Ammon's horn (tissue), 1 donor: Measurements from ENCODE around the gene NTNG1.
A peak's percentile ranks its signal among the peaks of the same experiment; 100 is the strongest.

Source experiments
- DNase-seq: peaks from one replicate; pipeline ENCODE4 v3.0.0-alpha.2; 2016; ENCODE audit warnings: low spot score

The NTNG1 gene

DNA sequence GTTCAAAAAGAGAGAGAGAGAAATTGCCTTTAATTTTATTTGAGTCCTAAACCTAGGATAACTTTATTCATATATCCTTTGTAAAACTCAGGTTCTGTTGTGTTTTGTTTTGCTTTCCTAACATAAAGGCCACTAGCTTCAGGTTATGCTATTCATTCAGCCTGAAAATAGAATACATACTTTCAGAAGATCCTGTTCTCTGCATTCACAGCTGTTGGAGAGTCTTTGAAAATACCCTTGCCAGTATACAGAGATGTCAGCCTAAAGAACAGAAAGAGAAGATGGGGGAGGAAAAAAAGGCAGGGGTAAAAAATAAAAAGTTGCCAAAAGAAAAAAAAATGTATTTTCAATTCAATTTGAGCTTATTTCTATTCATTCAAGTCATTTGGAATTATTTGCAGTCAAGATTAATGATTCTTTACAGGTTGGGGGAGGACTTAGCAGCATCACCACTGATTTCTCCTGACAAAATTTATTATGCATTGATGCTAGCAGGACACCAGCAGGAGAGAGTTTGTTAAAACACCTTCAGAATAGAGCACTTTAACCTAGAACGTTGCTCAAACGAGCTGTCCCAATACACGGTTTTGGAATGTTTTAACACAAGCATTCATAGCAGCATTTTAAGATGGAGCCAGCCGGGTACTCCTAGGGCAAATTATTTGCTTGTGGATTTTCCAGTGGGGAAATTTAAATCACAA lies 318.5 kb downstream of the NTNG1 start:
- no peak for DNase-seq

DNA sequence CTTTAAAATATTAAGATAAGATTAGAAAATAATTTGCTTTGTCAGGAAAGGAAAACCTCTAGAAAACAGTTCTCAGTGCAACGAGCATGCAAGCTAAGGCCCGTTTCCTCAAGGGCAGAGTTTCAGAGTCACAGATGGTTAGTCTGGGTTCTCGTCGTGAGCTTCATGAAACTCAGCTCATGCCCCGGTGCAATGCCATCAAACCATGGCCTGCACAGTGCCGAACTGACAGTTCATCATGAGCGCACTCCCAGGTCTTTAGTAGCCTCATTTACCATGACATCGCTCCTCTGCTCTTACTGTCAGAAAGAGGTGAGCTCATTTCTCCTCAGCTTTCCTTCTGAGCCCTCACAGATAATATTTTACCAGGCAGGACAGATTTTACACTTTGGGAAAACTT lies 319.2 kb downstream of the NTNG1 start:
- DNase-seq, result no peak

DNA sequence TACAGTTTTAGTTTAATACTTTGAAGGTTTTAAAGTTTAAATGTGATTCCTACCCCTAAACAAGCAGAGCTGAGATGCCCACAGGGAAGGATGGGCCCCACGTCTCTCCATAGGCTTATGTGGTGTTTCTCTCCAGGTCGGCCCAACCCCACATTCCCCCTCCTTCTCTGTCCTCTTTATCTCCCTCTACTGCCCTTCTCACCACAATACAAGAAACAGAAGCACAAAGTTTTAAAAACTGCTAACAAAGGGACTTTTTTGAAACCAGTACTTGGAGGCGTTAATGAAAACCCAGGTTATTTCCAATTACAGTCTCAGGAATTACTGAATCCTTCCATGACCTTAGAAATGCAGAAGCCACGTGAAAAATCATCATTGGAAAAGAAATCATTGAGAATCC lies 324.0 kb downstream of the NTNG1 start:
- DNase-seq, result no peak

DNA sequence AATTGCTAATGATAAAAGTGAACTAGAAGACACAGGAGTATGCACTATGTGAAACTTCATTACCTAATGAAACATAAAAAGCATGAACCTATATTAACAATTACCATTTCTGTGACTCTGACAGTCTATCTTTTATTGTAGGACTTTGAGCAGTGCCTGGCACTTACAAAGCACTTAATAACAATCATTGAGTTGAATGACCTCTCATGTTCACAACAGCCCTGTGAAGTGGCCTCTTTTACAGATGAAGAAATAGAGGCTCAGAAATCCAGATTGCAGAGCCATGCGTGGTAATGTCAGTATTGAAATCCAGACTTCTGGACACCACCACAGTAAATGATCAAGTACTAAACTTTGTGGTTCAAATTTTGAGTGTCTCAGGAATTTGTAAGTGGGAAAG lies 326.4 kb downstream of the NTNG1 start:
- no peak for DNase-seq

DNA sequence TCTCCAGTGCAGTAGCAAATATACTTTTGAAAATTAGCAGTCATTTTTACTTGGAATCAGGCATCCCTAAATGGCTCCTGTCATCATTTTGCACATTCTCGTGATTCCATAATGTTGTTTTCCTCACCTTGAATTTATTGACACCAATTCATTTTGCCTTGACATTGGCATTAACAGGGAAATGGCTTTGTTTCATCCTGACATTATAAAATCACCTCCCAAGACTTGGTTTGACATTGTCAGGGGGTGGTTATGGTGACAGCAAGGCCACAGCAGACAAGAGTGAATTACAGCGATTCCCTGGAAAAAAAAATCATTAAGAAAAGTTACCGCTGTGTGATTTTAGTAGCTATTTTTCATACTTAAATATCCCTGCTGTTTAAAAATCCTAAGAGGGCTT lies 327.0 kb downstream of the NTNG1 start:
- no peak for DNase-seq

DNA sequence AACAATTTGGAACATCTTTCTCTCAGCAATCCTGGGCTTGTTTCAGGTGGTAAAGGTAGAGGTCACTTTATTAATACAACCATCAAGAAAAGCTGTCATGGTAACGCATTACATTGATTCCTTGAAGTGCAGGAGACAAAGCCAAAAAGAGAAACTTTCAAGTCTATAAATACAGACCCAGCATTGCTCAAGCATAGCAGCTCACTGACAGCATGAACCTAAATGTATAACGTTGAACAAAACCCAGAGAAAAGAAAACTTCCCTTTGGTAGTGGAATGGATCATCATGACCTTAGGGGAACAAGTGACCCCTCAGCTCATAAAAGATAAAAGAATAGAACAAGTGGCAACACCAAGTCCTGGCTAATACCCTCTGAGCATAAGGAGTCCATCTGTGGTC lies 332.2 kb downstream of the NTNG1 start:
- no peak for DNase-seq

DNA sequence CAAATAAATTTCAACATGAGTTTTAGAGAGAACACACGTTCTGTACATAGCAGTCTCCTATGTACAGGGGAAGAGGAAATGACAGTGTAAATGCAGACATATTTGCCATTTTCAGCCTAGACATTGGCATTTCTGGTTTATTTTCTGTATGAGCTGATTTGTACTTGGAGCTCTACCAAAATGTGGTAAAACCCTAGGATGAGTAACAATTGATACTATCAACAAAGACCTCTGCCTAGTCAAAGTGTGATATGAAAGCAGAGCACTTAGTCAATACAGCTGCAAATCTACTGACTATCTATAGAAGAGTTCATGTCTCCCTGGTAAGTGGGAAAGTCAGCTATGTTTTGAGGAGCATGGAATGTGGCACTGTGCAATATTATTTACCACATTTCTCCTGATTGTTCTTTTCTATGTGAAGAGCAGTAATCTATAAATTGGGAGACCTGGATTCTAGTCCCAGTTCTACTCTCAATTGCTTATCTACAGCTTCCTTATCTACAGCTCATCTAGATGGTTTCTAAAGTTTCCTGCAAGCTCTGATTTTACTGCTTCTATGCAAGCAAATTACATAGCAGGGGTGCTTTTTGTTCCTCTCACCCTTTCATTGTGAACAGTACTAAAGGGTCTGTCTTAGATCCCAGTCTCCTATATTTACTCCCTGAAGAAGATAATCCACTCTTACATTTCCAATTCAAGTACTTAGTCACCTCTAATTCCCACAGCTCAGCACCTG lies 334.2 kb downstream of the NTNG1 start:
- no peak for DNase-seq

DNA sequence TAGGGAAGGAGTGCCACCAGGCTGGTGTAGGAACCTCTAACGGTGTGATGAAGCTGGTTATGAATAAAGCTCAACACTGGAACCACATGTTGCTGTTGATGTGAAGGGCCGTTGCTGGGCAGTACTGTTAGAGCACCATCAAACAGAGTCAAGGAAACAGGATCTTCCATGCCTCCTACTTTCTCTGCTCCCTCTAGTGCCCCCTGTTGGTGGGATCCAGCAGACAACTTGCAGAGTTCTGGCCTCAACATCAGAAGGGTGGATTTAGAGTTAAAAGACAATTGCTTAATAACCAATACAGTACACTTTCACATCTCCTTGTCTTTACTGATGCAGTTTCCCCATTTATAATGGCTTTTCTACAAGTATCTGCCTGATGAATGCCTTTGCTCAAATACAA lies 336.4 kb downstream of the NTNG1 start:
- no peak for DNase-seq

DNA sequence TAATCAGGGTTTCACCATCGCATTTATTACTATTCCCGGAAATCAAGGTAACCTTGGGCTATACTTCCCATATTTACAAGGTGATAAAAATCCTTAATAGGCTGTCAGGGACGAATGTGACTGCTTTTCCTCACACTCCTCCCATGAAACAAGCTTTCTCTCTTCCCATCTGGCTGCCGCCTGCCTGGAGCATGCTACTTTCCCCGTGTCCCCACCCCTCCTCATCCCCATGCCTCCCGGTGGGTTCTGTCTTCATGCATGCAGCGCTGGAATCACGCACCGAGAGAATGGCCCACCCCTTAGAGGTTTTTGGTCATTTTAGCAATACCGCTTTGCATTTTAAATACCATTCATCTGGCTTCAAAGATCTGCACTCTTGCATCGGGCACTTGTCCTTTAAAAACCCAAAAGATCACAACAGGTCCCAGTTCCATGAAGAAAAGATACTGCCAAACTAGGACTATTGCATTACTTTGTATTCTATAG lies 339.1 kb downstream of the NTNG1 start:
- DNase-seq, result peak; percentile 7

DNA sequence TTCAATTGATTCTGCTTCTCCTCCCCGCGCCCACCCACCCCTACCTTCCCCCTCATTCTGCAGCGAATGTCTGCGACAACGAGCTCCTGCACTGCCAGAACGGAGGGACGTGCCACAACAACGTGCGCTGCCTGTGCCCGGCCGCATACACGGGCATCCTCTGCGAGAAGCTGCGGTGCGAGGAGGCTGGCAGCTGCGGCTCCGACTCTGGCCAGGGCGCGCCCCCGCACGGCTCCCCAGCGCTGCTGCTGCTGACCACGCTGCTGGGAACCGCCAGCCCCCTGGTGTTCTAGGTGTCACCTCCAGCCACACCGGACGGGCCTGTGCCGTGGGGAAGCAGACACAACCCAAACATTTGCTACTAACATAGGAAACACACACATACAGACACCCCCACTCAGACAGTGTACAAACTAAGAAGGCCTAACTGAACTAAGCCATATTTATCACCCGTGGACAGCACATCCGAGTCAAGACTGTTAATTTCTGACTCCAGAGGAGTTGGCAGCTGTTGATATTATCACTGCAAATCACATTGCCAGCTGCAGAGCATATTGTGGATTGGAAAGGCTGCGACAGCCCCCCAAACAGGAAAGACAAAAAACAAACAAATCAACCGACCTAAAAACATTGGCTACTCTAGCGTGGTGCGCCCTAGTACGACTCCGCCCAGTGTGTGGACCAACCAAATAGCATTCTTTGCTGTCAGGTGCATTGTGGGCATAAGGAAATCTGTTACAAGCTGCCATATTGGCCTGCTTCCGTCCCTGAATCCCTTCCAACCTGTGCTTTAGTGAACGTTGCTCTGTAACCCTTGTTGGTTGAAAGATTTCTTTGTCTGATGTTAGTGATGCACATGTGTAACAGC lies 339.9 kb downstream of the NTNG1 start:
- DNase-seq, result peak; percentile 64

DNA sequence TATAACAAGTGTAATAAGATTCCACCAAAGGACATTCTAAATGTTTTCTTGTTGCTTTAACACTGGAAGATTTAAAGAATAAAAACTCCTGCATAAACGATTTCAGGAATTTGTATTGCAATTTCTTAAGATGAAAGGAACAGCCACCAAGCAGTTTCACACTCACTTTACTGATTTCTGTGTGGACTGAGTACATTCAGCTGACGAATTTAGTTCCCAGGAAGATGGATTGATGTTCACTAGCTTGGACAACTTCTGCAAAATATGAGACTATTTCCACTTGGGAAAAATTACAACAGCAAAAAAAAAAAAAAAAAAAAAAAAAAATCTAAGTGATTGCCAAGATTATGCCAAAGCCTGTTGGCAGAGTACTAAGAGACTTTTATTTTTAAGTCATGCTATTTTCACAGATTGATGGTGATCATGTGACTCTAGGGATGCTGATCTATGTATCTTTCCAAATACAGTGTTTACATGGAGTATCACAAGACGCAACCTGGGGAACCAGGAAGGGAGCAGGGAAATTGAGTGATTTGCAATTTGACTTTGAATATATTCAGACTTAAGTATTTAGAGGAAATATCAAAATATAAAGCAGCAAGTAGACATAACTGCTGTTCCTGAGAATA lies 341.0 kb downstream of the NTNG1 start:
- DNase-seq, result no peak

DNA sequence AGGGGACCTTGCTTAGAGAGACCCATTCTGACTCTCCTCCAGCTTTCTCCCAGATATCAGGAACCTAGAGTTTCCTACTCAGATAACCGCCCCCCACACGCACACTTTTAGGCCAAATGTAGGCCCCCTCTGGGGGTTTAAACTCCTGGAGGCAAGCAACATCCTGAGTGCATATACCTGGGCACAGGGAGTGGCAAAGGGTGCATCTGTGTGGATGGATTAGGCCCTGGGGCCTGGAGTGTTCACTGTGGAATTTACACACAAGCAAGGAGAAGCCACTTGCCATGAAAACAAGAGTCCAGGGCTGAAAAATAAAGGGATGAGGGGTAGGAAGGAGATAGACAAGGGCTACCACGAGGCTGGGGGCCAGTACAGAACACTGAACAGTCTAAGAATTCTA lies 343.1 kb downstream of the NTNG1 start:
- no peak for DNase-seq

DNA sequence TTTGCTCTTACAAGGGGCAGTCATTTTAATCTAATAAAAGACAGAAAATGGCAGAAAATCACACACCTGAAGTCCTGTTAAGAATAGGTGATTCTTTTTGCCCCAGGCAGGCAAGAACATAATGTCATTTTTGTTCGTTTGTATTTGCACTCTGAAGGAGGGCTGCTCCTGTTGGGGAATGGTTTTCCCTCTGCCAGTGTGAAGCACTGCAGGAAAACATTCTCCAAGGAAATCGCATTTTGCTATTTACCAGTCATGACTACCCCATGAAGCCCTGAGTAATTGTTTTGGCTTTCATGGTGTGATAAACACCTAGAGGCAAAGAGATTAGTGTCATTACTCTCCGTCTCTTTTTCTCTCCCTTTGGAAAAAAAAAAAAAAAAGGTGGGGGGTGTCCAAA lies 345.5 kb downstream of the NTNG1 start:
- DNase-seq, result no peak

DNA sequence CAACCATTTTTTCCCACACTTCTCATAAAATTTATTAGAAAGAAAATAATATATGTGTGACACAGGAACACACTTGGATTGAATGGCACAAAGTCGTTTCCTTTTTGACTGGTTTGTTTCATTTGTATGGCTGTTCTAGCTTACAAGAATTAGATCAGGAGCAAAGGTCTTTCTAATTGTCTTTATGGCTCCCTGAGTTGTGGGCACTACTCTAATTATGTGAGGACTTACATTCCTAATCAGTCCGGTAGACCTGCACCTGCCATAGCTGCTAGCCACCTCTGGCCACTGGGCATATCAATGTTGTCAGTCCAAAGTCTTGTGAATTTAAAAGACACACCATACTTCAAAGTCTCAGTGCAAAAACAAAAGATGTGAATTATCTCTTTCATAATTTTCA lies 346.7 kb downstream of the NTNG1 start:
- DNase-seq, result no peak

DNA sequence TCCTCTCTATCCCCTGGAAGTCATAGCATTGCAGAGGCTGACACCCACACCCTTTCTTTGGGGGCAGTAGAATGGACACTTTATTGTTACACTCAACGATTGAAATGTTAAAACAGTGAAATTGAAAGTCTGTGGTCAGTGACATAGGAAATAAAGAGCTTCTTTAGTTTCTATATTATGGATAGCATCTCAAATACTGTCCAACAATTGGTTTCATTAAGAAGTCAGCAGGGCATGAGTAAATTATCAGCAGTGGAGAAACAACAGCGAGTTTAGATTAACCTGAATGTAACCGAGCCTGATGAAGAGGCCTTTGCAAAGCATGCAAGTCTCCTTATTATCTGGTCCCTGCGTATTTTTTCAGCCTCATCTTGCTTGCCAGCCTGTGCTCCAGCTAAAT lies 350.7 kb downstream of the NTNG1 start:
- DNase-seq, result no peak

DNA sequence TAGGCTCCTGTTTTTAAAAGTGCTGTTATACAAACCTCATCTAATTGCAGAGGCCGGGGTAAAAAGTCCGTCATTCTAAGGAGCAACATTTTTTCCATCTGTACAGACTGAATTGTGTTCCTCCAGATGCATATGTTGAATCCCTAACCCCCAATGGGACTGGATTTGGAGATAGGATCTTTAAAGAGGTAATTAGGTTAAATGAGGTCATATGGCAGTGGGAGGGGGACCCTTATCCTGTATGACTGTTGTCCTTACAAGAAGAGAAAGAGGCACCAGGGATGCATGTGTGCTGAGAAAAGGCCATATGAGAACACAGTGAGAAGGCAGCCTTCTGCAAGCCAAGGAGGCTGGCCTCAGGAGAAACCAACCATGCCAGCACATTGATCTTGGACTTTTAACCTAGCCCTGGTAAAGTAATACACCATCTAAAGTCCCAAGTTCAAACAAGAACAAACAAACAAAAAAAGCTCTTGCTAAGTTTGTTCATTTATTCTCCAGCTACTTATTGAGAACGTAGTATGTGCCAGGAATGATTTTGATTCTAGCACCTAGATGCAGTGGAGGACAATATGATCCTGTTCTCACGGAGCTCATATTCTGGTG lies 352.4 kb downstream of the NTNG1 start:
- DNase-seq, result no peak

DNA sequence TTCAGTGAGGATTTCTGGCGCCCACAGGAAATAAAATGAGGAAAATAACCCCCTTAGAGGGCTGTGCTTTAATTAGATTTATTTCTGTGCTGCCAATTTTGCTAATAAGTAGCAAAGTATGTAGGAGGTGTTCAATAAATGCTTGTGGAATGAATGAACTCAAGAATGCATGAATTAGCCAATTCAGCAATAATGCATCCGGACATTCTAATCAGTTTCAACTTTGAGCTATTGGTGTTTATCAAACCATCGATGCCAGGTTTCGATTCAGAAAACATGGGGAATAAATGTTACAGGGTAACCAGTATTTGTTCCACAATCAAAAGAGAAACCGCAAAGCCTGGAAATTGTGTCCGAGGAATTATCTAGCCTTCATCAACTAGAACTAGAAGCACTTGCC lies 353.2 kb downstream of the NTNG1 start:
- DNase-seq, result no peak

DNA sequence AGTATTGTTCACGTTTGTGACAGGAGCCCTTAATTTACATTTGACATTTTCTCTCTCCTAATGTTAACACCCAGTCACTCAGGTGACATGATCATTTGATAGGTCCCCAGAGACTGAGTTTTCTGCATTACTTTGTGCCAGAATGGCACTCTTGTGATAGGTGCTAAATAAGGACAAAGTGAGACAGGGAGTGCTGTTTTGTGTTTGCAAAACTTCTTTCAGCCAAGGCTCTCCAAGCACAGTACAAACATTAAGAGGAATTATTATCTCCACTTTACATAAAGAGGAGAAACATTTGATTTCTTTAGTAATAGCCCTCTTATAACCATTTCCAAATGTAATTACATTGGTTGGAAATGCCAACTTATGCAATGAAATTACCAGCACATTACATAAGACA lies 355.2 kb downstream of the NTNG1 start:
- no peak for DNase-seq

DNA sequence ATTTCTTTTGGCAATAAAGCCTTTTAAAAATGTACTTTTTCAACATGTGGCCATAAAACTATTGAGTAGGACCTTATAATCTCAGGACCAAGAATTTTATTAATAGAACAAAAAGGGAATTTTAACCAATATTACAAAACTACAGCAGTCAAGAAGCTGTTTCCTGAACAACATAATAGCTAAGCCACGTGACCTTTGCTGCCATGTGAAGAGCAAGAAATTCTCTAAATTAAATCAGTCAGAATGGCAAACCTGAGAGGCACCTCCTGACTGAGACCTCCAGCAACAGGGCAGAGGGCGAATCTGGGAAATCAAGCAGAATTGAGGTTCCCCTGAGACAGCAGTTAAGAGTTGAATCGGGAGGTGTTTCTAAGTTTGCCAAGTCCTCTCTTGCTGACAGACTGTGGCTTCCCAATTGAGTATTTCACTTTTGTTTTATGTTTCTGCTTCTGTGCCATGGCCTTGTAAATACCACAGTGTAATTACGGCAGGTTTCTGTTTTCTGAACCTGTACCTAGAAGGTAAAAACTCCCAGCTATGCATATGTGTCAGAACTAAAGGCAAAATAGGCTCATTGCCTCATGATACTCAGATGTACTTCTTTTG lies 358.4 kb downstream of the NTNG1 start:
- DNase-seq, result no peak

DNA sequence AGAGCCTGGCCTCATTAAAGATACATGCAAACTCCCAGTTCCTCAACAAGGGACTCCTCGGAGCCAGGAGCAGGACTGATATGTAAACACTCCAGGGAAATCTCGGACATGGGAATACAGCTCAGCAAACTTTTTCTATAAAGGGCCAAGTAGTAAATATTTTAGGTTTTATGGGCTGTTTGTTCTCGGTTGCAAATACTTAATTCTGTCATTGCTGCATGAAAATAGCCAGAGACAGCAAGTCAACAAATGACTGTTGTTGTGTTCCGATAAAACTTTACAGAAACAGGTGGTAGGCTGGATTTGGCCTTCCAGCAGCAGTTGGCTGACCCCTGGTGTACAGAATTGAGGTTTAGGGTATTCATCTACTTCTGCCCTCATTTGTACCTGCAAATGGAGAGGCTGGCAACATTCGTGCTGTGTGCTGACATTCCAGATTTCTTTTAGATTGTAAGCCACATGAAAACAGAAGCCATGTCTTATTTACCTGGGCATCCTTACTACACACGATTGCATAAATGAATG lies 360.3 kb downstream of the NTNG1 start:
- no peak for DNase-seq

DNA sequence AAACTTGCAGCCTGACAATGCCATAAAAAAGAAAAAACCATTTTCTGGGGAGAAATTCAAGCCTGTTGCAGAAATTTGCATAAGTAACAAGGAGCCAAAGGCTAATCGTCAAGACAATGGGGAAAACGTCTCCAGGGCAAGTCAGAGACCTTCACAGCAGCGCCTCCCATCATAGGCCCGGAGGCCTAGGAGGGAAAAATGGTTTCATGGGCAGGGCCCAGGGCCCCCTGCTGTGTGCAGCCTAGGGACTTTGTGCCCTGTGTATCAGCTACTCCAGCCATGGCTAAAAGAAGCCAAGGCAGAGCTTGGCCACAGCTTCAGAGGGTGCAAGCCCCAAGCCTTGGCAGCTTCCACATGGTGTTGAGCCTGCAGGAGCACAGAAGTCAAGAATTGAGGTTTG lies 369.5 kb downstream of the NTNG1 start:
- no peak for DNase-seq
